Adrenal gland (tissue), 5 donors: ENCODE measurements around the gene PDE9A.

Source experiments
- POLR2A ChIP-seq, 2 donors: fragments of 450-650 bp; IDR thresholded peaks; one replicate each; pipeline ENCODE4 v1.6.1; 2017; ENCODE audit warnings: antibody characterized with exemption in 2 of 2, mild to moderate bottlenecking in 2 of 2, moderate library complexity in 1 of 2
- TF ChIP-seq, protein P1 (sequence below), 6 experiments: fragments of 450-650 bp in 4 of 6; fragments of 200-600 bp in 2 of 6; sonication (generic) in 1 of 6; IDR thresholded peaks; 1 replicate in 5 of 6; 2 replicates in 1 of 6; pipeline versions ENCODE4 v1.5.1 to v1.8.0; 2016 to 2021; ENCODE audit warnings: antibody characterized with exemption in 6 of 6, mild to moderate bottlenecking in 2 of 6, moderate library complexity in 1 of 6
- donor health status: DM: no; HTN: no; CAD: no.

DNA sequence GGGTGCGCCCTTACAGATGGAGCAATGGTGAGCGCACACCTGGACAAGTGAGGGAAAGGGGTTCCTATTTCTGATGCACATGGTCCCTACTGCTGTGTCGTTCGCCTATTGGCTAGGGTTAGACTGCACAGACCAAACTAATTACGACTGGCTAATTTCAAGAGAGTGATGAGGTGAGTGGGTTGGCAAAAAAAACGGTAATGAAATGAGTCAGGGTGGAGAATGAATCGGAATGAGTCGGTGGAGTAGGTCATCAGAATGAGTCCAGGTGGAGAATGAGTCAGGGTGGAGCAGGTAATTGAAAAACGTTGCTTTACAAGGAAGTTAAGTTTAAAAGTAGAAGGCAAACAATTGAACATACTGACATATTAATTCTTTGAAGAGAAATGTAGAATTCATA is 146.1 kb downstream of the PDE9A start:
- TF ChIP-seq, protein P1, sequence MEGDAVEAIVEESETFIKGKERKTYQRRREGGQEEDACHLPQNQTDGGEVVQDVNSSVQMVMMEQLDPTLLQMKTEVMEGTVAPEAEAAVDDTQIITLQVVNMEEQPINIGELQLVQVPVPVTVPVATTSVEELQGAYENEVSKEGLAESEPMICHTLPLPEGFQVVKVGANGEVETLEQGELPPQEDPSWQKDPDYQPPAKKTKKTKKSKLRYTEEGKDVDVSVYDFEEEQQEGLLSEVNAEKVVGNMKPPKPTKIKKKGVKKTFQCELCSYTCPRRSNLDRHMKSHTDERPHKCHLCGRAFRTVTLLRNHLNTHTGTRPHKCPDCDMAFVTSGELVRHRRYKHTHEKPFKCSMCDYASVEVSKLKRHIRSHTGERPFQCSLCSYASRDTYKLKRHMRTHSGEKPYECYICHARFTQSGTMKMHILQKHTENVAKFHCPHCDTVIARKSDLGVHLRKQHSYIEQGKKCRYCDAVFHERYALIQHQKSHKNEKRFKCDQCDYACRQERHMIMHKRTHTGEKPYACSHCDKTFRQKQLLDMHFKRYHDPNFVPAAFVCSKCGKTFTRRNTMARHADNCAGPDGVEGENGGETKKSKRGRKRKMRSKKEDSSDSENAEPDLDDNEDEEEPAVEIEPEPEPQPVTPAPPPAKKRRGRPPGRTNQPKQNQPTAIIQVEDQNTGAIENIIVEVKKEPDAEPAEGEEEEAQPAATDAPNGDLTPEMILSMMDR (IDR thresholded peaks at IDR 0.05), result no peak
- TF ChIP-seq POLR2A (IDR thresholded peaks at IDR 0.05), result no peak
